ENCODE results near the gene HOTAIR.

DNA sequence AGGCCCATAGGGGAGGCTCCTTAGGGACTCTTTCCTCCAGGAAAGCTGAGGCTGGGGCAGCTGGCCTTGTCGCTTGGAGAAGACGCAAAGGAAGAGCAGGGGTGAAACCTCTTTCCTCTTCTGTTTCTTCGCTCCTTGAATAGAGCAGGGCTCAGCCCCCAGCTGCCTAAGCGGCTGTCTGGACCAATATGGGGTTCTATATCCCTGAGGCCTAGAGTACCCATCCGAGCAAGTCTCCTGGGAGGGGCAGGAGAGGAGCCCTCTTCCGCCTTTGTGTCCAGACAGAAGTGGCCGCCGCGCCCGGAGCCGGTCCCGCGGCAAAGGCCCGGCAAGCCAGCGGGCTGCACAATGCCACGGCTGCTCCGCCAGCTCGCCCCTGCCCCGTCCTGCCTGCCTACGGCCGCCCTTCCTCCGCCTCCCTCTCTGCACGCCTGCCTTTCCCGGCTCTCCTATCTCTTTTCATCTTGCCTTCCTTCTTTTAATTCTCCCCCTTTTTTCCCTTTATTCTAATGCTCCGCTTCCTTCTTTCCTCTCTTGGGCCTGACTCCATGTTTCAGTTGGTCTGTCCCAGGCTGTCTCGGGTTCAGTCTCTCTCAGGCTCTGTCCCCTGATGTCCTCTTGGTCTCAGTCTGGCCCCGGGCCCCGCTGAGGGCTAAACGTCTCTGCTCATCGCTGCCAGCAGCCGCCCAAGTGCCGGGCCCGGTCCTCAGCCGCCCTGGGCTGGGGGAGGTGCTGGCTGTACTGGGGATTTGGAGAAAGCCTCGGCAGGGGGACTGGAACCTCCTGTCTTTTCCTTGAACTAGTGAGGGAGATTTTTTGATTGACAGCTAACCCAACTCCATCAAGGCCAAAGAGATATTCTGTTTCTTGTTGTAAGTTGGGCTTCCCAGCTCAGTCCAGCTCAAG lies 22.7 kb upstream of the HOTAIR start:
- TF ChIP-seq, protein P1, sequence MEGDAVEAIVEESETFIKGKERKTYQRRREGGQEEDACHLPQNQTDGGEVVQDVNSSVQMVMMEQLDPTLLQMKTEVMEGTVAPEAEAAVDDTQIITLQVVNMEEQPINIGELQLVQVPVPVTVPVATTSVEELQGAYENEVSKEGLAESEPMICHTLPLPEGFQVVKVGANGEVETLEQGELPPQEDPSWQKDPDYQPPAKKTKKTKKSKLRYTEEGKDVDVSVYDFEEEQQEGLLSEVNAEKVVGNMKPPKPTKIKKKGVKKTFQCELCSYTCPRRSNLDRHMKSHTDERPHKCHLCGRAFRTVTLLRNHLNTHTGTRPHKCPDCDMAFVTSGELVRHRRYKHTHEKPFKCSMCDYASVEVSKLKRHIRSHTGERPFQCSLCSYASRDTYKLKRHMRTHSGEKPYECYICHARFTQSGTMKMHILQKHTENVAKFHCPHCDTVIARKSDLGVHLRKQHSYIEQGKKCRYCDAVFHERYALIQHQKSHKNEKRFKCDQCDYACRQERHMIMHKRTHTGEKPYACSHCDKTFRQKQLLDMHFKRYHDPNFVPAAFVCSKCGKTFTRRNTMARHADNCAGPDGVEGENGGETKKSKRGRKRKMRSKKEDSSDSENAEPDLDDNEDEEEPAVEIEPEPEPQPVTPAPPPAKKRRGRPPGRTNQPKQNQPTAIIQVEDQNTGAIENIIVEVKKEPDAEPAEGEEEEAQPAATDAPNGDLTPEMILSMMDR (IDR thresholded peaks at IDR 0.05): no peak
- no peak for TF ChIP-seq POLR2A (IDR thresholded peaks at IDR 0.05)
